ENCODE measurements around the gene SPACA6.
A peak's percentile ranks its signal among the peaks of the same experiment; 100 is the strongest.

Gene SPACA6

GRCh38 chr19:51653162-51653561 lies 40.0 kb upstream of the SPACA6 start:
- POLR2A ChIA-PET = no interaction called here
- TF ChIP-seq CTCF (IDR thresholded peaks at IDR 0.05; ENCODE audit: control extremely low read depth, extremely low read depth, low read depth, missing control alignments) = no peak
- CTCF ChIA-PET = interaction anchor here (1.9 to 4.0 kb wide), 4 partner anchors 8 to 232 kb away, joined by 5 to 31 read pairs (median 8); no protein-coding TSS in a partner anchor
- DNase-seq (ENCODE audit: extremely low spot score) = no peak

- CTCF ChIA-PET = interaction anchor here (0.9 to 4.0 kb wide), 11 partner anchors 10 to 315 kb away, joined by 3 to 31 read pairs (median 4); no protein-coding TSS in a partner anchor
- no peak for DNase-seq (ENCODE audit: extremely low spot score)
- POLR2A ChIA-PET = no interaction called here
- TF ChIP-seq CTCF (IDR thresholded peaks at IDR 0.05; ENCODE audit: control extremely low read depth, extremely low read depth, low read depth, missing control alignments) = no peak
These were observed 38.3 kb upstream of the SPACA6 start for GRCh38 chr19:51654783-51655182.

GRCh38 chr19:51660975-51661600 lies 32.0 kb upstream of the SPACA6 start:
- ChIA-PET POLR2A (no interaction called here), CTCF (interaction anchor here (0.6 to 9.4 kb wide), 37 partner anchors 9 to 363 kb away, joined by 3 to 250 read pairs (median 4); partner anchors contain the start of genes CEACAM18, ETFB and SIGLEC10)
- DNase-seq (ENCODE audit: extremely low spot score) = peak; percentile 58
- TF ChIP-seq CTCF (IDR thresholded peaks at IDR 0.05; ENCODE audit: control extremely low read depth, extremely low read depth, low read depth, missing control alignments) = peak; percentile 82

- no peak for DNase-seq (ENCODE audit: extremely low spot score)
- ChIA-PET POLR2A (no interaction called here), CTCF (interaction anchor here (9.4 kb wide), 1 partner anchor 187 kb away, joined by 250 read pairs; the partner anchor contains the start of gene CEACAM18)
- TF ChIP-seq CTCF (IDR thresholded peaks at IDR 0.05; ENCODE audit: control extremely low read depth, extremely low read depth, low read depth, missing control alignments) = no peak
These were observed 29.5 kb upstream of the SPACA6 start for GRCh38 chr19:51663650-51664049.

GRCh38 chr19:51664131-51664530 lies 29.0 kb upstream of the SPACA6 start:
- POLR2A ChIA-PET = no interaction called here
- no peak for DNase-seq (ENCODE audit: extremely low spot score)
- no peak for TF ChIP-seq CTCF (IDR thresholded peaks at IDR 0.05; ENCODE audit: control extremely low read depth, extremely low read depth, low read depth, missing control alignments)
- CTCF ChIA-PET = interaction anchor here (9.4 kb wide), 1 partner anchor 188 kb away, joined by 250 read pairs; the partner anchor contains the start of gene CEACAM18

GRCh38 chr19:51664997-51665396 lies 28.1 kb upstream of the SPACA6 start:
- CTCF ChIA-PET = interaction anchor here (1.0 to 9.4 kb wide), 2 partner anchors 8 to 188 kb away, joined by 3 to 250 read pairs; partner anchors contain the start of gene CEACAM18
- no peak for TF ChIP-seq CTCF (IDR thresholded peaks at IDR 0.05; ENCODE audit: control extremely low read depth, extremely low read depth, low read depth, missing control alignments)
- DNase-seq (ENCODE audit: extremely low spot score) = no peak
- POLR2A ChIA-PET = no interaction called here
